T-helper 2 cell (primary cell): ENCODE measurements around the gene GLMP.
"Not testable (repeated sequence)": the region's sequence is repeated elsewhere in the genome, so short reads cannot be mapped to it uniquely, and the experiment has no call there.

Source experiments
- DNase-seq, 5 experiments: peaks; one replicate each; pipeline versions ENCODE4 v3.0.0 to v3.0.0-alpha.2; 2012 to 2022
- total RNA-seq, 2 donors: gene quantifications; one replicate each; lab custom pipeline; 2026; lab: John Stamatoyannopoulos, UW

Gene GLMP, protein sequence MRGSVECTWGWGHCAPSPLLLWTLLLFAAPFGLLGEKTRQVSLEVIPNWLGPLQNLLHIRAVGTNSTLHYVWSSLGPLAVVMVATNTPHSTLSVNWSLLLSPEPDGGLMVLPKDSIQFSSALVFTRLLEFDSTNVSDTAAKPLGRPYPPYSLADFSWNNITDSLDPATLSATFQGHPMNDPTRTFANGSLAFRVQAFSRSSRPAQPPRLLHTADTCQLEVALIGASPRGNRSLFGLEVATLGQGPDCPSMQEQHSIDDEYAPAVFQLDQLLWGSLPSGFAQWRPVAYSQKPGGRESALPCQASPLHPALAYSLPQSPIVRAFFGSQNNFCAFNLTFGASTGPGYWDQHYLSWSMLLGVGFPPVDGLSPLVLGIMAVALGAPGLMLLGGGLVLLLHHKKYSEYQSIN
- total RNA-seq, result 6.5 to 14.3 reads per million in 2 donors

DNA sequence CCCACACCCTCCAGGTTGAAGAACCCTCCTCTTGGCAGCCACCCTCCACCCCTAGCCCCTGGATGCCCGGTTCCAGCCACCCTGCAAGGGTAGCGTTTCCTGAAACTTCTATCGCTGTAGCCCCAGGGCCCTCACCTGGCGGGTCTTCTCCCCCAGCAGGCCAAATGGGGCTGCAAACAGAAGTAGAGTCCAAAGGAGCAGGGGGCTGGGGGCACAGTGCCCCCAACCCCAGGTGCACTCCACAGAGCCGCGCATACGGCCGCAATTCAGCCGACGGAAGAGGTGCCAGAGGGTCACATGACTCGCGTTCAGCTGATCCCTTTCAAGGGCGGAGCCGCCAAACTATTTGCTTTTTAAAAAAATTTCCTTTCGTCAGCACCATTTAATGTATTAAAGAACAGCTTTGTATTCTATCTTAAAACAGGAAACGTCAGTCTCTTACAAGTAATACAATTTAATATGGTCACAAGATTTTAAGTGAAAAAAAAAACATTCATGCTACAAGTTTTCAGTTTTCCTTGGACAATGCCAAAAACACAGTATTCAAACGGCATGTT lies at the start of gene GLMP:
Gene GLMP (minus strand): TSS at position 289 of the 557 bp plus-strand sequence. CDS start 34 bp downstream, at position 255.
- DNase-seq, result peak in 4 of 5 experiments; percentile 16 to 80 (median 37)

DNA sequence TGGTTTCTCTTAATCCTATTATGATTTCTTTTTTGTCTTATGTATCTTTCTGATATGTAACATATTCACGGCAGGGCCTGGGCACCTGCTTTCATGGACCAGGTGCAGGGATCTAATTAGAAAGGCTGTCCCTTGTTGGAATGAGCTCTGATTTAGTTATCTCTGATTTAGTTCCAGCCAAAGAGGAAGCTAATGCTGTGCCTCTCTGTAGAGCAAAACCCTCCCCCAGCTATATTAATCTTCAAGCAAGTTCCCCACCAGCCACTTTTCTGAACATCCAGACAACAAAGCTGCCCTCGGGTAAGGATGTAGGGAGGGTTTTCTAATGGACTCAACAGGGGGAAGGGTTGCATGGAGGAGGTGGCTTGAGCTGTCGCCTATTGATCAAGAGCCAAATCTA lies 48.9 kb upstream of the GLMP start:
- no peak for DNase-seq

DNA sequence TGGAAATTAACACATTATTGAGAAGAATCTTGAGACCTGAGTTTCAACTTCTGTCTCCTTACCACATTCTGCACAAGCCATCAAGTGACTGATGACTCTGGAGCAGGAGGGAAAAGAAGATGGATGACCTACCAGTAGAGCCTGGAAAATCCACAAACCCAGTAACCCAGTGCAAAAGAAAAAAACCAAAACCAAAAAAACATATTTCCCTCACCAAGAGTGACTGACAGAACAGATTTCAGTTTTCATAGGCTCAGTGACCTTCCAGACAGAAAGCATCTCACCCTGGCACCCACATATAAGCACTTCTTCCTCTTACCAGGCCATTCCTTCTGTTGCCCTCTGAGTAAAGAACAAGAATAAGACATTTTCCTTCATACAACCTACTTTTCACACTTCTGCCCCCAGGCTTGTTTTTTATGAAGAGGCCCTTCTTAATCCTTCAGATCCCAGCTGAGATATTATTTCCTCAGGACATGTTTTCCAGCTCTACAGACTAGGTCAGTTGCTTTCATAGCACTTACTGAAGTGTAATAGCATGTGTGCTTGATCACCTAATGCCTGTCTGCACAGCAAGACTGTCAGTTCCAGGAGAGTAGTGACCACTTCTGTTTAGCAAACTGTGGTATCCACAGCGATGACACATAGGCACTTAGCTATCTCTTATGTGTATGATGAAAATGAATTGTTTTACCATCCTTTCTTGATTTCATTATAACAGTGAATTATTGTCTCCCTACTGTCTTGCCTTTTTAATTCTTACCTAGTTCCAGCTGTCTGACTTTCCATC lies 46.9 kb upstream of the GLMP start:
- no peak for DNase-seq

DNA sequence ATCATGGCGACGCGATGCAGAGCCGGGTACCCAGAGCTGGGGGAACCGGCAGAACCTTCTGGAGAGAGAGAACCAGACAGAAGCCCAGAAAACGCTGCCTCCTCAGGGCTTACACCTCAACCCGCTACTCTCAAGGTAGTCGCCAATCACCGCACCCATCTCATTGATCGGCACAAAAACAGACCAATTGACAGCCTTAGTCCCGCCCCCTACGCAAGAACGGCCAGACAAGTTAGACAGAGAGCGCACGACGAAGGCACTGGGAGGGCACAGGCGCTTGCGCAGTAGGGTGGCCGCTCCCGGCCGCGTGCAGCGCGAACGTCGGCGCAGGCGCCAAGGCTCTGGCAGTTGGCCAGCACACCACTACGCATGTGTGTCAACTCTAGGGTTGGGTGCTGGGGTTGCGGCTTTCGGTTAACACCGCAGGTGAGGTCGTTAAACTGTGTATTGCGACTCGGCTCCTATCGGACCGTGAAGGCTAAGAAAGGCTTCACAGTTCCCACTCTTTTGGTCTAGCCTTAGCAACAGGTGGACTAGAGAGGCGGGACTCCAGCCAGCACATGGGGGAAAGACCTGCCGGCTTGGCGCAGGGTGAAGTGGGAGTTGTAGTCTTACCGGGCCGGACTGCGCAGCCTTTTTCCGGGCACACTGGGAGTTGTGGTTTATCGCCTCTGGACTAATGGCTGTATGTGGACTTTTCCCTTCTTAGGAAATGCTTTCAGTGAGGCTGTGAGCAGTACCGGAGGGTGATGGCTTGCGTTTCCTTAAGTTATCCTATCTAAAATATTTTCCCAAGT lies 42.9 kb upstream of the GLMP start, which contains the start of the genes CCT3 and TSACC:
Gene CCT3 (minus strand): TSS at position 113 of the 797 bp plus-strand sequence. CDS start 108 bp downstream, at position 5.
Gene TSACC (plus strand): TSS at position 347 of the 797 bp plus-strand sequence. CDS start 1,232 bp downstream, outside the sequence.
- peak; percentile 97 to 100 (median 98) for DNase-seq

DNA sequence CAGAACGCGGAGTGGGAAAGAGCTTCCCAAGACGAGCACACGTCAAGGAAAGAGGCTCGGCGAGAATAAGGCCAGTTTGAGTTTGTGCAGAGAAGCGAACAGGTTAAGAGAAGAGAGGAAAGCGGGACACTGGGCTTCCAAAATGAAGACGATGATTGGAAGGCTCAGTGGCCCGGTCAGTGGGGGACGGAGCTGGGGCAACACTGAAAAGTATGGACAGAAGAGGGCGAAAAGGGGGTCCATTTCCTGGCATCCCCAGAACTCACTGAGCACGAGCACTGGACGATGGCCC lies 42.4 kb upstream of the GLMP start:
- DNase-seq, result no peak

DNA sequence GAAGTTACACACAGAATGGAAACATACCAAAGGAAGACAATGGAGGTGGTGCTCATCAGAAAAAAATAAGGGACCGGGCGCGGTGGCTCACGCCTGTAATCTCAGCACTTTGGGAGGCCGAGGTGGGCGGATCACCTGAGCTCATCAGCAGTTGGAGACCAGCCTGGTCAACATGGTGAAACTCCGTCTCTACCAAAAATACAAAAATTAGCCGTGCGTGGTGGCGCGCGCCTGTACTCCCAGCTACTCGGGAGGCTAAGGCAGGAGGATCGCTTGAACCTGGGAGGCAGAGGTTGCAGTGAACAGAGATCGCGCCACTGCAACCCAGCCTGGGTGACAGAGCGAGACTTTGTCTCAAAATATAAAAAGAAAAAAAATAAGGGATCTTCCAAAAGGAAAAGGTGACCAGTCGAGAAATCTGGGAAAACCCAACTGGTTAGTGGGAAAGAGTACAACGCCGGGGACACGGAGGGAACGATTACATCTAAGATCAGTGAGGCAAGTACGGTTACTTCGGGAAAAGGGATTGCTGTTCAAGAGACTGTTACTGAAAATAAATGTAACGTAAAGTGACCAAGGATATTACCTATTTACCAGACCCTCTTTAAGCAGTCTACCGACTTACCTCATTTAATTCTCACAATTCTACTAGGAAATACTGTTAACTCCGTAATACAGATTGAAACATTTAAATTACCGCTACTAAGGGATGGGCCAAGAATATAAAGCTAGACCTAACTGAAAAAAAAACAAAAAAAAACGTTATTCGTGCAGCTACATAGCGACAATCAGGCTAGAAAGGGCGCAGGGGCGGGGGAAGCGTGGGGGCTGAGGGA lies 41.8 kb upstream of the GLMP start:
- DNase-seq, result peak in 2 of 5 experiments; percentile 5 to 8

DNA sequence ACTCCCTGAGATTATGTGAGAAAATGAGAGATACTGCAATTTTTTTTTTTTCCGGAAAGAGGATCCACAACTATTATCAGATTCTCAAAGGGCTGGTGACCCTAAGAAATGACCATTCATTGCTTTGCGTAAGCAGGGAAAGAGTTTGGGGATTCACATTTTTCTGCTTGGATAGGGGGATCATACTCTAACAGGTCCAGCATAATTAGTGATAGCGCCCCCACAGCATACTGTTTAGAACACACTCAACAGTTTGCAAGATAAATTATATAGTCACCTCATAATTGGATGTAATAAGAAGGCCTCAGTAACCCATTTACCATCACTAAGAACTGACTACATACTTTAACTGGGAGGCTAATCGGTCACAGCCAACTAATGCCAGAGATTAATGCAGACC lies 40.8 kb upstream of the GLMP start:
- peak in 1 of 5 experiments; percentile 39 for DNase-seq

DNA sequence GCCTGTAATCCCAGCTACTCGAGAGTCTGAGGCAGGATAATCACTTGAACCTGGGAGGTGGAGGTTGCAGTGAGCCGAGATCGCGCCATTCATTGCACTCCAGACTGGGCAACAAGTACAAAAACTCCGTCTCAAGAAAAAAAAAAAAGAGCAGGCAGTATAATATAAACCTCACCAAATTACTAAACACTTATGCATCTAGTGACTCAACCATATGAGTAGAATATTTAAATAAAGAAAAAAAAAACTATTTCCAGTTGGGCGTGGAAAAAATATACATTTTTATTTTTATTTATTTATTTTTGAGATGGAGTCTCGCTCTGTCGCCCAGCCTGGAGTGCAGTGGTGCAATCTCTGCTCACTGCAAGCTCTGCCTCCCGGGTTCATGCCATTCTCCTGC lies 27.7 kb upstream of the GLMP start:
- DNase-seq, result not testable (repeated sequence)

DNA sequence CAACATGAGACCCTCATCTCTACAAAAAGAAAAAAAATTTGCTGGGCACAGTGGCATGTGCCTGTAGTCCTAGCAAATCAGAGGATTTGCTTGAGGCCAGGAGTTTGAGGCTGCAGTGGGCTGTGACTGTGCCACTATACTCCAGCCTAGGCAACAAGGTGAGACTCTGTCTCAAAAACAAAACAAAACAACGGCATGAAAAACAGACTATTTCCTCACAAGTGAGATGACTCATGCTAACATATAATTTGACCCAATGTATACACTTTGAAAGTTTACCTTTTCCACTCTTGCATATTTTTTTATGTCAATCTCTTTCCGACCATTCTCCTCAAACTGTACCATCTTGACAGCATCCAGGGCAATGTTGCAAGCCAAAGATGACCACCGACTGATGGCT lies 25.1 kb upstream of the GLMP start:
- no peak for DNase-seq

DNA sequence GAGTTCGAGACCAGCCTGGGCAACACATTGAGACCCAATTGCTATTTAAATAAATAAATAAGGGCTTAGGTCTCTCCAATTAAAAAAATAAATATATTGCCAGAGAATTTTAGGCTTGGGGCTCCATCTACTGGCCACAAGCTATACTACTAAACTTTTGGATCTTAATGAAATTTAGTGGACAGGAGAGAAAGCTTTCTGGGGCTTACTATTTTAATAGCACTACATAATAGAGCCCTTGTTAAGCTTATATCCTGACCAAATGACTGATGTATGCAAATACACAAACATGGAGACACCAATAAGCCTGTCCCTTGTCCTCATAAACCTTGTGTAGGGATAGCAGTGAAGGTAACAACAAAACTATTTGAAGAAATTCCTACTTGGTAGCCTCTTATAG lies 24.2 kb upstream of the GLMP start:
- DNase-seq, result peak in 1 of 5 experiments; percentile 24

DNA sequence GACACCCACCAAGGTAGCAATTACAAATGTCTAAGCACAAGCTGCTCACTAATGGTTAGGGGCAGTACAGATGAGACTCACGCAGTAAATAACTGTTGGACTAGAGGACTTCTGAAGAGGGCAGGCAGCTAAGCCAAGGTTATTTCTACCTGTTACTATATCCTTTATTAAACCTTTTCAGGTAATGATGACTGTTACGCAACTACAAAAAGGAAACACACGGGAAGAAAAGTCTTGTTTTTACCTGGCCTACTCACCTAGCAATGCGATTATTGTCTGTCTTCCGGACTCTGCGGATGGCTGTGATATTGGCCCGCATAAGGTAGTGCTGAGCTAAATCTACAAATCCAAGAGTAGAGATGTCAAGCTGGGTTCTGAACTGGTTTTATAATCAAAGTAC lies 21.4 kb upstream of the GLMP start:
- no peak for DNase-seq

DNA sequence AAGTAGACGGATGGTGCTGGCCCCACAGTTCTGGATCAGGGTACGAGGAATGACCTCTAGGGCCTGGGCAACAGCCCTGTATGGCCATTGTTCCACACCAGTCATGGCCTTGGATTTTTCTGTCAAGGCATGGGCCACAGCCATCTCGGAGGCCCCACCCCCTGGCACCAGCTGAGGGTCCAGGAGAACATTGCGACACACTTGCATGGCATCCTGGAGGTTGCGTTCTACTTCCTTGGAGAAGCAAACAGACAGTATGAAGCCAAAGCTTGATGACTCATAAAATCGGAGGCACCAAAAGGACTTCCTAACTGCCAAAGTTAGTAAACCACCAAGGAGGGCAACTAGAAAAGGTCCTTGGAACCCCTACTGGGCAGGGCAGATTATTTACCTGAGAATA lies 15.5 kb upstream of the GLMP start:
- DNase-seq, result no peak

DNA sequence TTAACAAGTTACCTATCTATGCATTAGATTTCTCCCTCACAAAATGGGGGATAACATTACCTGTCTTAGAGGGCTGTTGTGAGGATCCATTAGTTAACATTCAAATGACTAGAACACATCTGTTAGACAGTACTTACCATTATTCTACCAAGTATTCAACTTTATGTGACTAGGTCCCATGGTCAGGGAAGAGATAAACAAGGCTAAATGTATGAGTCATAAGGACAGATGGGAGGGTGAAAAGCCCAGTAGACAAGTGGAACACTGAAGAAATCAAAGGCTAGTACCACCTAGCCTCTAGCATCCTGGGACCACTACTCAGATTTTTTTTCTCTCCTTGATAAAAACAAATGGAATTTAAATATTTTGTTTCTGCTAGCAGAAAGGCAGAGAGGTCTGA lies 12.6 kb upstream of the GLMP start:
- DNase-seq, result no peak

DNA sequence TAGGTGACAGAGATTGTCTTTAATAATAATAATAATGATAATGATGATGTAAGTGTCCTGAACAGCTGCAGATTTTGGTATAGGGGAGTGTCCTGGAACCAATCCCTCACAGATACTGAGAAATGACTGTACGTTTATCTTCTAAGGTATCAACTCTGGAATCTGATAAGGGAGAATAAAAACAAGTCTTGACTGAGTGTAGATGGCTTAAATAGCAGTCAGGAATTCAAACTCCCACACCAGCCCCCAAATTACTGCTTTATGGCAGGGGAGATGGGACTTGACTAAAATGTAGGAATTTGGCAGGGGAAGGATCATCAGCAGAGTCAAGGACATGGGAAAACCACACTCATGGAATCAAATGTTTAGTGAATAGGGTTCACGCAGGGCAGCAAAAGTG lies 9.7 kb upstream of the GLMP start:
- DNase-seq, result no peak

DNA sequence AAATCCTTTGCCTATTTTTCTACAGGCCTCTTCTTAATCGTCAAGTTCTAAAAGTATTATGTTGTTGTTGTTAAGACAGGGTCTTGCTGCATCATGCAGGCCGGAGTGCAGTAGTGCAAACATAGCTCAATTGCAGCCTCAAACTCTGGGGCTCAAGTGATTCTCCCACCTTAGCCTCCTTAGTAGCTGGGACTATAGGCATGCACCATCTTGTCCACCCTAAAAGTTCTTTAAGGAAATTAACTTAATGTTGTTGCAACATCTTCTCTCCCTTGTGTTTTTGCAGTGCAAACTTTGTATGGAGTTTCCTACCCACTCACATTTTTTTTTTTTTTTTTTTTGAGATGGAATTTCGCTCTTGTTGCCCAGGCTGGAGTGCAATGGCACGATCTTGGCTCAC lies 7.8 kb upstream of the GLMP start:
- DNase-seq, result no peak

DNA sequence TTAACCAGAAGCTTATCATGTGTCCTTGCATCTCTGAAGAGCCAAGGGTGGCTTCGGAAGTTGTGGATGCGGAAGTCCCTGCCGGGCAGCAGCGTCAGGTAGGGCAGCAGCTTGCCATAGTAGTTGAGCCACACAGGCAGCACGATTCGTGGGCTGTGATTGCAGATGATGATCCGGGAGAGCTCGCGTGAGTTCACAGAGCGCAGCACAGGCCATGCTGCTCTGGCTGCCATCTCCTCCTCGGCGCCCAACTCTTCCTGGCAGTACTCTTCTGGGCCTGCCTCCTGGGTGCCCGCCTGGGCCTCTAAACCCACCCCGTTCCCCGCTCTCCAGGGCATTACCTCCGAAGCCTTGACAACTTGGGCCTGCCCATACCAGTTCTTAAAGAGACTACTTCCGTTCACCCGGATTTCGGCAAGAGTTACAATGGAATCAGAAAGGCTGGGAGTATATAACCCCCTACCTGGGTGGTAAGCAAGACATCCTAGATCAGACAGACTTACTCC lies 3.4 kb upstream of the GLMP start, which contains the start of gene VHLL:
Gene VHLL (minus strand): TSS at position 456 of the 506 bp plus-strand sequence. CDS start 118 bp downstream, at position 338.
- DNase-seq, result no peak

DNA sequence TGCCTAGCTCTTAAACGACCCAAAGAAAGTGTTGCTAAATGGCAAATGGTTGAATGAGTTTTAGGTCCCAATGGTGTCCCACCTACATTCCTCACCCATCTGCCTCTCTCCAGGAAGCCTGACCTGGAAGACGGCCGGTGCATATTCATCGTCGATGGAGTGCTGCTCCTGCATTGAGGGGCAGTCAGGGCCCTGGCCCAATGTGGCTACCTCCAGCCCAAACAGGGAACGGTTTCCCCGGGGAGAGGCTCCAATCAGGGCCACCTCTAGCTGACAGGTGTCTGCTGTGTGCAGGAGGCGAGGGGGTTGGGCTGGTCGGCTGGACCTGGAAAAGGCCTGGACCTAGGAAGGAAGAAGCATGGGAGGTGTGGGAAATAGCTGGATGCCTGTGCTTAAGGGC lies 1.6 kb downstream of the GLMP start:
- no peak for DNase-seq

DNA sequence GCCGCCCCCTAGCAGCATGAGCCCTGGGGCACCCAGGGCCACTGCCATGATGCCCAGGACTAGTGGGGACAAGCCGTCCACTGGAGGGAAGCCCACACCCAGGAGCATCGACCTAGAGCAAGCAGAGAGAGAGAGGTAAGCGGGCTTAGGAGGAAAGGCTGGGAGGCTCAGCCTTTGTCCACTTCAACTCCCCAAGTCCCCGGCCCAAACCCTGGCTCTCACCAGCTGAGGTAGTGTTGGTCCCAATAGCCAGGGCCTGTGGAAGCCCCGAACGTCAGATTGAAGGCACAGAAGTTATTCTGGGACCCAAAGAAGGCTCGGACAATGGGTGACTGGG lies 2.4 kb downstream of the GLMP start:
- DNase-seq, result no peak

DNA sequence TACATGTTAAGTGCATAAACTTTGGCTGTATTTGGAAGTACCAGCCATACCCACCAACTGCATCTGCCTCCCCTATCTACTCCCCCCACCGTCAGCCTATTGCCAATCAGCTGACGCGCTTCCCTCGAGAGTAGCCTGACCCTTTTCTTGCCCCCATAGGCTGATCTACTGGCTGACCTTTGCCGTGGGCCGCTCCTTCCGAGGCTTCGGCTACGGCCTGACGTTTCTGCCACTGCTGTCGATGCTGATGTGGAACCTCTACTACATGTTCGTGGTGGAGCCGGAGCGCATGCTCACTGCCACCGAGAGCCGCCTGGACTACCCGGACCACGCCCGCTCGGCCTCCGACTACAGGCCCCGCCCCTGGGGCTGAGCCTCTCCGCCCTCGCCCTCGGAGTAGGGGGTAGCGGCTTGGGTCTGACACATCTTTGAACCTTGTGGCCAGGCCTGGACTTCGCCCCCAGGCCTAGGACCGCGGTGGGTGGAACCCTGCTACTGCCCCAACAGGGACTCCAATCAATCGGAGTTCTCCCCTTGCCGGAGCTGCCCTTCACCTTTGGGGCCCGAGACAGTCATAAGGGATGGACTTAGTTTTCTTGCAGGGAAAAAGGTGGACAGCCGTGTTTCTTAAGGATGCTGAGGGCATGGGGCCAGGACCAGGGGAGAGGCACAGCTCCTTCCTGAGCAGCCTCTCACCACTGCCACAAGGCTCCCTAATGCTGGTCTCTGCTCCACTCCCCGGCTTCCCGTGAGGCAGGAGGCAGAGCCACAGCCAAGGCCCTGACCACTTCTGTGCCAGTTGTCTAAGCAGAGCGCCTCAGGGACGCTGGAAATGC lies 4.0 kb downstream of the GLMP start:
- DNase-seq, result no peak

DNA sequence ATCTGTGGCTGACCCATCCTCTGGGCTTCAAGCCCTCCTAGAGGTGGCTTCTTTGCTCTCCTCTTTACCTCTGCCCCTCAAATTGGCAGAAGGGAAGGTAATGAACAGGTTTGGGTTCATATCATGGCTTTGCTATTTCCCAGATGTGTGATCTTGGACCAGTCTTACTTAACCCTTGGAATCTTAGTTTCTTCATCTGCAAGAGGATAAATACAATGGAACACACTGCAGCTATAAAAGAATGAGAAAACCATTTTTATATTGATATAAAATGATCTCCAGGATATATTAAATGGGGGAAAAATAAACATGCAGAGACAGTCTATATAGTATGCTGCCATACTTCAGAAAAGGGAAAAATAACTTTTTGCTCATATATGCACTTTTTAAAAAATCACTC lies 5.6 kb downstream of the GLMP start:
- no peak for DNase-seq

DNA sequence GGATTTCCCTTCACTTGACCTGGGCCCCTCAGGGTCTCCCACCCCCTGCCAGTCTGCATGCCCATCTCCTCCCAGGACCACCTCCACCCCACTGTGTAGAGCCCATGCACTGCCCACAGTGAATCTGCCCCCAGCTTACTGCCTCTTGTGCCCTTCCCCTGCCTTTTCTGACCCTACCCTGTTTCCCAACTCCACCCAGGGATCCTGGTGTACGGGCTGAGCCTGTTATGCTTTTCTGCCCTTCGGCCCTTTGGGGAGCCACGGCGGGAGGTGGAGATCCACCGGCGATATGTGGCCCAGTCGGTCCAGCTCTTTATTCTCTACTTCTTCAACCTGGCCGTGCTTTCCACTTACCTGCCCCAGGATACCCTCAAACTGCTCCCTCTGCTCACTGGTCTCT lies 9.4 kb downstream of the GLMP start:
- no peak for DNase-seq
